Ascending aorta (tissue), 2 donors: Measurements from ENCODE around the gene CENATAC. TPM values are rescaled to one million over a fixed set of nuclear protein-coding genes. Genes with fewer than 3 reads are reported as not detected.
A peak's percentile ranks its signal among the peaks of the same experiment; 100 is the strongest.
"Not testable (repeated sequence)": the region's sequence is repeated elsewhere in the genome, so short reads cannot be mapped to it uniquely, and the experiment has no call there.

ENCODE experiments used
- DNase-seq, 2 donors: peaks; one replicate each; pipeline ENCODE4 v3.0.0-alpha.2; 2019; ENCODE audit warnings: low spot score in 2 of 2
- H3K27ac ChIP-seq, 2 donors: fragments of 200-600 bp; sonication (generic); one replicate each; pipeline ENCODE4 v1.5.1; 2016 to 2017; ENCODE audit warnings: mild to moderate bottlenecking in 1 of 2
- H3K27me3 ChIP-seq: fragments of 200-600 bp; sonication (generic); one replicate; pipeline ENCODE4 v1.5.1; 2017
- H3K36me3 ChIP-seq, 2 donors: fragments of 200-600 bp; sonication (generic); one replicate each; pipeline ENCODE4 v1.5.1; 2016
- H3K4me1 ChIP-seq, 2 donors: fragments of 200-600 bp; sonication (generic); one replicate each; pipeline ENCODE4 v1.5.1; 2016 to 2017; ENCODE audit warnings: mild to moderate bottlenecking in 1 of 2
- H3K4me3 ChIP-seq, 2 donors: fragments of 200-600 bp; sonication (generic); one replicate each; pipeline ENCODE4 v1.5.1; 2016 to 2017; ENCODE audit warnings: mild to moderate bottlenecking in 1 of 2
- H3K9me3 ChIP-seq, 2 donors: fragments of 200-600 bp; sonication (generic); one replicate each; pipeline ENCODE4 v1.5.1; 2016
- intact Hi-C: fragments of 100-400 bp; cut with DNase I; formaldehyde crosslinking; loops from one replicate; pipeline ENCODE4 v1.15.1; 2023
- total RNA-seq: library from RNA; depleted of rRNA; stranded (reverse); fragments of >200 nt; gene quantifications from one replicate; pipeline ENCODE4 v1.1.0, GENCODE V29; 2016
- TF ChIP-seq, protein P1 (sequence below), 3 experiments: fragments of 200-600 bp in 2 of 3; fragments of 450-650 bp in 1 of 3; sonication (generic) in 2 of 3; IDR thresholded peaks; one replicate each; pipeline ENCODE4 v1.5.1; 2016 to 2019; ENCODE audit warnings: antibody characterized with exemption in 3 of 3, mild to moderate bottlenecking in 1 of 3, moderate library complexity in 1 of 3

The CENATAC gene
- total RNA-seq, 1 donor from 2014 or later: 67.7 TPM

DNA sequence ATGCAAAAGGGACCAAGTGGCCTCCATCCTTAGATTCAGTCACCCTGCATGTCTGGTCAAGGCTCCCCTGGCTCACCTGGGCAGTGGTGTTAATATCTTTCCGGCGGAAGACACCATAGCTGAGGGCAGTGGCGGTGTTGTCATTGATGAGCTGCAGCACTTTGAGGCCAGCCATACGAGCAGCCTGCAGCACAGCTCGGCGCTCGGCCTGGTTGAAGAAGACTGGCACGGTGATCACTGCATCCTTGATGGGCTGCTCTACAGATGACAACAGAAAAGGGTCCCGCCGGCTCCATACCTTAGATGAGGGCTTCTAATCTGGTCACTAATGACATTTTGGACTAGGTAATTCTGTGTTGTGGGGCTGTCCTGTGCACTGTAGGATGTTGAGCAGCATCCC lies 56.5 kb downstream of the CENATAC start:
- intact Hi-C loops: no loop called here
- H3K9me3 ChIP-seq: no peaks in the 10 kb centered on the region
- peaks cover 54 to 57% of the 10 kb centered on the region in 2 donors for H3K36me3 ChIP-seq
- no peaks in the 10 kb centered on the region for H3K27me3 ChIP-seq
- DNase-seq: no peak
- peaks cover 3 to 10% of the 10 kb centered on the region in 2 donors for H3K4me1 ChIP-seq
- H3K4me3 ChIP-seq: no peak overlapping the region
- TF ChIP-seq, protein P1, sequence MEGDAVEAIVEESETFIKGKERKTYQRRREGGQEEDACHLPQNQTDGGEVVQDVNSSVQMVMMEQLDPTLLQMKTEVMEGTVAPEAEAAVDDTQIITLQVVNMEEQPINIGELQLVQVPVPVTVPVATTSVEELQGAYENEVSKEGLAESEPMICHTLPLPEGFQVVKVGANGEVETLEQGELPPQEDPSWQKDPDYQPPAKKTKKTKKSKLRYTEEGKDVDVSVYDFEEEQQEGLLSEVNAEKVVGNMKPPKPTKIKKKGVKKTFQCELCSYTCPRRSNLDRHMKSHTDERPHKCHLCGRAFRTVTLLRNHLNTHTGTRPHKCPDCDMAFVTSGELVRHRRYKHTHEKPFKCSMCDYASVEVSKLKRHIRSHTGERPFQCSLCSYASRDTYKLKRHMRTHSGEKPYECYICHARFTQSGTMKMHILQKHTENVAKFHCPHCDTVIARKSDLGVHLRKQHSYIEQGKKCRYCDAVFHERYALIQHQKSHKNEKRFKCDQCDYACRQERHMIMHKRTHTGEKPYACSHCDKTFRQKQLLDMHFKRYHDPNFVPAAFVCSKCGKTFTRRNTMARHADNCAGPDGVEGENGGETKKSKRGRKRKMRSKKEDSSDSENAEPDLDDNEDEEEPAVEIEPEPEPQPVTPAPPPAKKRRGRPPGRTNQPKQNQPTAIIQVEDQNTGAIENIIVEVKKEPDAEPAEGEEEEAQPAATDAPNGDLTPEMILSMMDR (IDR thresholded peaks at IDR 0.05): no peak
- no peak overlapping the region for H3K27ac ChIP-seq

DNA sequence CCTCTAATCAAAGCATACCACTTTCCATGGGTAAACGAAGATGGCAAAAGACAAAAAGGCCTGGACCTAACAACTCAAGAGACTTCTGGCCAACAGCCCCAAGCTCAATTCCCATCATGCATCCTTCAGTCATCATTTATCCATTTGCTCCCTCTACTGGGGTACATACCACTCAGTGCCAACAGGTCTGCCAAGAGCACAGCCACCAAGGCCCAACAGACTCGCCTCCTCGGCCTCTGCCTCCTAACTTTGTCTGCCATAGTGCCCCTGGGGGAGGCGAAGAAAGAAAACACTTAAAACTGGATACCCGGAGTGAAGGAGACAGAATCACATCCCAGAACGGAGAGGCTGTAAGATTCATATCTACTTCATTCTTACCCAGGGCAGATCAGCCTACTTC lies 58.0 kb downstream of the CENATAC start:
- H3K4me3 ChIP-seq: peak overlapping the region; percentile 88 to 95
- H3K36me3 ChIP-seq: peaks cover 42 to 44% of the 10 kb centered on the region in 2 donors
- peaks cover 3 to 10% of the 10 kb centered on the region in 2 donors for H3K4me1 ChIP-seq
- intact Hi-C loops: loop anchor here (2.0 kb wide), 2 partner anchors 39 to 47 kb away; a partner anchor contains a TSS
- H3K9me3 ChIP-seq: no peaks in the 10 kb centered on the region
- no peaks in the 10 kb centered on the region for H3K27me3 ChIP-seq
- TF ChIP-seq, protein P1 (IDR thresholded peaks at IDR 0.05): no peak
- peak overlapping the region; percentile 79 to 96 for H3K27ac ChIP-seq
- DNase-seq: no peak

DNA sequence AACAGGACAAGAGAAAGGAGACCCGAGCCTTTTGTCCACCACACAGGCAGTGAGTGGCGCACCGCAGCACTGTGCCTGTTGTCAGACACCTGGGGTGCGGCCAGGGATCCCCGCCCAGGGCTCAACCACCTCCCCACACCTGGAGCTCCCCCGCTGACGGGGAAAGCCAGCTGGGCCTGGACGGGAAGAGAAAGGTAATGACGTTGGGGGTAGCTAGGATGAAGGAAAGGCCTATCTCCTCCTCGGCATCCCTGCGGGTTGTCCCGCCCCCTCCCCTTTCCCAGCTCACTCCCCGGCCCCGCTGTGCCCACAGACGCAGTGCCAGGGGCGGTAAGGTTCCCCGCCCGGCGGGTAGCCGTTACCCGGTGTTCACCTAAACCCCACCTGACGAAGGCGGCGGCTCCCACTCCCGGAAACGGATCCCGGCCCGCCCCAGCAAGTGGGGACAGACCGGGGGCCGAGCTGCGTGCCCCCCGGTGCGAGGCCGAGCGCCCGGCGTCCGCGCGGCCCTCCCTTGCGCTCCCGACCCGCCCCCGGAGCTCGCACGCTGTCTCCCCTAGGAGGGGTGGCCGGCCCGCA lies 58.6 kb downstream of the CENATAC start:
- Histone ChIP-seq H3K36me3 (peaks cover 36 to 38% of the 10 kb centered on the region in 2 donors), H3K27ac (peak overlapping the region; percentile 79 to 96), H3K9me3 (no peaks in the 10 kb centered on the region), H3K27me3 (no peaks in the 10 kb centered on the region), H3K4me1 (peaks cover 3 to 10% of the 10 kb centered on the region in 2 donors), H3K4me3 (peak overlapping the region; percentile 88 to 95)
- peak in 1 of 2 donors; percentile 69 for DNase-seq
- TF ChIP-seq, protein P1 (IDR thresholded peaks at IDR 0.05): no peak
- intact Hi-C loops: loop anchor here (2.0 kb wide), 2 partner anchors 38 to 46 kb away; a partner anchor contains a TSS

DNA sequence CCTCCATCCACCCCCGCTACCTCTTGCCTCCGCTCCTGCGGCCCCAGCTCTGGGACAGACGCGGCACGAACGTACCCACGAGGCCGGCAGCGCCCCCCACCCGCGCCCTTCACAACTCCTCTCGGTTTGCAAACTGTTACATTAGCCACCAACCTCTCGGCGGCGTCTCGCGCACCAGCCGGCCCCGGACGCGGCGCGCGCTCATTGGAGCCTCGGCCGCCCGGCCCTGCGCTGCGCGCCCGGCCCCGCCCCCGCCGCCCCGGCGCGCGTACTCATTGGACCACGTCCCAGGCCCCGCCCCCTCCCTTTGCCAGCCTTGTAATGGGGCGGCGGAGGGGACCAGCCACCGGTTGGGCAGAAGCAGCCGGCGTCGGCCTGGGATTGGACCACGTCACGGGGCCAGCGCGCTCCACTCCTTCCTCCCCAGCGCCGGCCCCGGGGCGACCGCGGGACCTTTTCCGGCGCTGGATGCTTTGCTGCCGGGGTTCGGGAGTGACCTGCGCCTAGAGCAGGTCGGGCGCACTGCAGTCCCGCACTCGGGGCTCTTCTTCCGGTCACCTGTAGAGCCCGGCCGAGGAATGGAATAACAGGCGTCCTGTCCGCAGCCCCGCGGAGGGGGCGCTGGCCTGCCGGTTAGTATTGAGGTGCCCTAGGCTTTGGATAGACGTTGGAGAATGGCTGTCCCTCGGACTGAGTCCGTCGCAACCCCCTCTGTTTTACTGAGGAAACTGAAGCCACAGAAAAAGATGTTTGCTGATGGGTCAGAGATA lies 59.2 kb downstream of the CENATAC start, which contains the start of gene HYOU1:
Gene HYOU1 (minus strand): TSS at position 206 of the 770 bp plus-strand sequence. CDS start 1,045 bp downstream, outside the sequence.
- DNase-seq: peak; percentile 95 to 99

DNA sequence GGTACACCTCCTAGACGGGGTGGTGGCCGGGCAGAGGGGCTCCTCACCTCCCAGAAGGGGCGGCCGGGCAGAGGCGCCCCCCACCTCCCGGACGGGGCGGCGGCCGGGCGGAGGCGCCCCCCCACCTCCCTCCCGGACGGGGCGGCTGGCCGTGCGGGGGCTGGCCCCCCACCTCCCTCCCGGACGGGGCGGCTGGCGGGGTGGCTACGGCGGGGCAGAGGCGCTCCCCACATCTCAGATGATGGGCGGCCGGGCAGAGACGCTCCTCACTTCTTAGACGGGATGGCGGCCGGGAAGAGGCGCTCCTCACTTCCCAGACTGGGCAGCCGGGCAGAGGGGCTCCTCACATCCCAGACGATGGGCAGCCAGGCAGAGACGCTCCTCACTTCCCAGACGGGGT lies 61.2 kb downstream of the CENATAC start:
- Histone ChIP-seq H3K4me1 (peaks cover 3 to 16% of the 10 kb centered on the region in 2 donors), H3K36me3 (peaks cover 10 to 12% of the 10 kb centered on the region in 2 donors)
- H3K27ac ChIP-seq, DNase-seq, H3K27me3 ChIP-seq, H3K4me3 ChIP-seq, H3K9me3 ChIP-seq, intact Hi-C loops: not testable (repeated sequence)

More for the DNA sequence above, 59.2 kb downstream of the CENATAC start, which contains the start of gene HYOU1:
- Histone ChIP-seq H3K27me3 (no peaks in the 10 kb centered on the region), H3K9me3 (no peaks in the 10 kb centered on the region), H3K36me3 (peaks cover 30 to 31% of the 10 kb centered on the region in 2 donors), H3K4me3 (peak within 1 kb of the TSS; percentile 88 to 95), H3K4me1 (peaks cover 3 to 10% of the 10 kb centered on the region in 2 donors), H3K27ac (peak within 1 kb of the TSS; percentile 91 to 96)
- TF ChIP-seq, protein P1 (IDR thresholded peaks at IDR 0.05): peak; percentile 6 to 36 (median 14)
- intact Hi-C loops: loop anchor here (1.0 to 2.0 kb wide), 5 partner anchors 10 to 46 kb away; partner anchors contain the start of genes RPS25, TRAPPC4 and VPS11

DNA sequence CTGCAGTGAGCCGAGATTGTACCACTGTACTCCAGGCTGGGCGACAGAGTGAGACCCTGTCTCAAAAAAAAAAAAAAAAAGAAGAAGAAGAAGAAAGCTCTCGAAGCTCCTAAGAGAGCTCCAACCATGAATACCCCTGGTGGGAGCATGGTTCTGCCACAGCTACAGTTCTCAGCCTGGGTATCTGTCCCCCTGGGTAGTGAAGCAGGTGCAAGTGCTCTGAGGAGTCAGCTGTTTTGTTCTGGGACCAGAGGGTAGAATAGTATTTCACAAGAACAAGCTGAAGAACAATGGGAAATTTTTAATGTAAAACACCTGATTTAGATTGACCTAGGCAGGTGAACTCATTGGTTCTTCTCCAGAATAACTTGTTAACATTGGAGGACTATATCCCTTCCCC lies 63.3 kb downstream of the CENATAC start:
- H3K4me3 ChIP-seq: no peak overlapping the region
- DNase-seq: no peak
- intact Hi-C loops: no loop called here

More for the DNA sequence above, 63.3 kb downstream of the CENATAC start:
- no peaks in the 10 kb centered on the region for H3K36me3 ChIP-seq
- H3K4me1 ChIP-seq: peaks cover 2 to 17% of the 10 kb centered on the region in 2 donors
- no peaks in the 10 kb centered on the region for H3K9me3 ChIP-seq
- TF ChIP-seq, protein P1 (IDR thresholded peaks at IDR 0.05): no peak
- H3K27ac ChIP-seq: no peak overlapping the region
- H3K27me3 ChIP-seq: no peaks in the 10 kb centered on the region
